IPS-18a (cell line): ENCODE data around the gene AGRN.

ENCODE experiments used
- H3K27ac ChIP-seq: one replicate; pipeline ENCODE4 v1.5.1; 2013; ENCODE audit warnings: low read length
- H3K27me3 ChIP-seq: one replicate; pipeline ENCODE4 v1.6.1; 2013; ENCODE audit warnings: mild to moderate bottlenecking, low read length; ENCODE audit not compliant: control insufficient read depth, insufficient read depth
- H3K36me3 ChIP-seq: one replicate; pipeline ENCODE4 v1.6.1; 2013; ENCODE audit warnings: low read depth, low read length; ENCODE audit not compliant: control insufficient read depth
- H3K4me1 ChIP-seq: one replicate; pipeline ENCODE4 v1.6.1; 2013; ENCODE audit warnings: low read depth, low read length; ENCODE audit not compliant: control insufficient read depth
- H3K4me3 ChIP-seq: one replicate; pipeline ENCODE4 v1.5.1; 2013; ENCODE audit warnings: low read length
- H3K9ac ChIP-seq: one replicate; pipeline ENCODE4 v1.6.1; 2013; ENCODE audit warnings: mild to moderate bottlenecking, low read length, moderate library complexity
- H3K9me3 ChIP-seq: one replicate; pipeline ENCODE4 v1.6.1; 2013; ENCODE audit warnings: low read depth, low read length; ENCODE audit not compliant: control insufficient read depth

The AGRN gene

GRCh38 chr1:1019122-1019999, 559 bp upstream of the AGRN start:
- no peak overlapping the region for H3K27ac ChIP-seq
- peaks cover 12% of the 10 kb centered on the region for H3K4me1 ChIP-seq
- H3K9ac ChIP-seq = no peak overlapping the region
- peaks cover 9% of the 10 kb centered on the region for H3K27me3 ChIP-seq
- H3K36me3 ChIP-seq = no peaks in the 10 kb centered on the region
- H3K9me3 ChIP-seq = no peaks in the 10 kb centered on the region
- H3K4me3 ChIP-seq = no peak overlapping the region

GRCh38 chr1:1020415-1021009, 592 bp downstream of the AGRN start:
- H3K4me3 ChIP-seq = peak overlapping the region; percentile 55
- no peaks in the 10 kb centered on the region for H3K36me3 ChIP-seq
- peaks cover 15% of the 10 kb centered on the region for H3K4me1 ChIP-seq
- H3K9me3 ChIP-seq = no peaks in the 10 kb centered on the region
- H3K27me3 ChIP-seq = peaks cover 5% of the 10 kb centered on the region
- no peak overlapping the region for H3K27ac ChIP-seq
- no peak overlapping the region for H3K9ac ChIP-seq

- Histone ChIP-seq H3K27ac (no peak overlapping the region), H3K36me3 (no peaks in the 10 kb centered on the region), H3K4me1 (peaks cover 15% of the 10 kb centered on the region), H3K27me3 (peaks cover 5% of the 10 kb centered on the region), H3K9me3 (no peaks in the 10 kb centered on the region), H3K4me3 (peak overlapping the region; percentile 55), H3K9ac (no peak overlapping the region)
These were observed 1.3 kb downstream of the AGRN start for GRCh38 chr1:1021010-1021919.

GRCh38 chr1:1021920-1022259, 2.0 kb downstream of the AGRN start:
- Histone ChIP-seq H3K9ac (no peak overlapping the region), H3K27ac (no peak overlapping the region), H3K27me3 (peaks cover 9% of the 10 kb centered on the region), H3K4me3 (no peak overlapping the region), H3K9me3 (no peaks in the 10 kb centered on the region), H3K36me3 (no peaks in the 10 kb centered on the region), H3K4me1 (peaks cover 15% of the 10 kb centered on the region)

GRCh38 chr1:1022302-1023009, 2.5 kb downstream of the AGRN start:
- no peaks in the 10 kb centered on the region for H3K9me3 ChIP-seq
- H3K27ac ChIP-seq = no peak overlapping the region
- H3K27me3 ChIP-seq = peaks cover 12% of the 10 kb centered on the region
- H3K9ac ChIP-seq = no peak overlapping the region
- H3K36me3 ChIP-seq = no peaks in the 10 kb centered on the region
- peaks cover 15% of the 10 kb centered on the region for H3K4me1 ChIP-seq
- H3K4me3 ChIP-seq = no peak overlapping the region

GRCh38 chr1:1023700-1024099, 3.8 kb downstream of the AGRN start:
- H3K9ac ChIP-seq = no peak overlapping the region
- no peak overlapping the region for H3K27ac ChIP-seq
- H3K4me1 ChIP-seq = peaks cover 15% of the 10 kb centered on the region
- H3K27me3 ChIP-seq = peaks cover 12% of the 10 kb centered on the region
- no peaks in the 10 kb centered on the region for H3K9me3 ChIP-seq
- no peaks in the 10 kb centered on the region for H3K36me3 ChIP-seq
- H3K4me3 ChIP-seq = no peak overlapping the region

- H3K4me1 ChIP-seq = peaks cover 15% of the 10 kb centered on the region
- no peak overlapping the region for H3K27ac ChIP-seq
- H3K27me3 ChIP-seq = peaks cover 16% of the 10 kb centered on the region
- H3K9me3 ChIP-seq = no peaks in the 10 kb centered on the region
- no peak overlapping the region for H3K4me3 ChIP-seq
- no peaks in the 10 kb centered on the region for H3K36me3 ChIP-seq
- H3K9ac ChIP-seq = no peak overlapping the region
These were observed 4.3 kb downstream of the AGRN start for GRCh38 chr1:1024149-1024770.

GRCh38 chr1:1024771-1025699, 5.1 kb downstream of the AGRN start:
- H3K27ac ChIP-seq = no peak overlapping the region
- no peak overlapping the region for H3K9ac ChIP-seq
- H3K36me3 ChIP-seq = no peaks in the 10 kb centered on the region
- H3K27me3 ChIP-seq = peaks cover 21% of the 10 kb centered on the region
- H3K4me1 ChIP-seq = peaks cover 15% of the 10 kb centered on the region
- H3K4me3 ChIP-seq = no peak overlapping the region
- H3K9me3 ChIP-seq = no peaks in the 10 kb centered on the region

GRCh38 chr1:1025730-1026129, 5.8 kb downstream of the AGRN start:
- H3K27ac ChIP-seq = no peak overlapping the region
- peaks cover 21% of the 10 kb centered on the region for H3K27me3 ChIP-seq
- H3K9ac ChIP-seq = no peak overlapping the region
- H3K36me3 ChIP-seq = no peaks in the 10 kb centered on the region
- H3K4me3 ChIP-seq = no peak overlapping the region
- peaks cover 15% of the 10 kb centered on the region for H3K4me1 ChIP-seq
- H3K9me3 ChIP-seq = no peaks in the 10 kb centered on the region
